HG02885 (cell line): ENCODE data around the gene AUTS2.

Source experiments
- ATAC-seq: cut with Tn5 transposase; IDR thresholded peaks from one replicate; pipeline ENCODE4 v1.9.1; 2021; ENCODE audit warnings: mild to moderate bottlenecking; ENCODE audit not compliant: unreplicated experiment, poor library complexity

Gene AUTS2

GRCh38 chr7:70301673-70302185 lies 703.5 kb downstream of the AUTS2 start:
- no peak for ATAC-seq

- ATAC-seq: no peak
Measured at GRCh38 chr7:70303309-70303708, 705.0 kb downstream of the AUTS2 start.

GRCh38 chr7:70303780-70304179 lies 705.5 kb downstream of the AUTS2 start:
- ATAC-seq: no peak

GRCh38 chr7:70306173-70306572 lies 707.9 kb downstream of the AUTS2 start:
- no peak for ATAC-seq

- ATAC-seq: no peak
Measured at GRCh38 chr7:70307544-70308106, 709.4 kb downstream of the AUTS2 start.

- no peak for ATAC-seq
Measured at GRCh38 chr7:70312336-70312735, 714.1 kb downstream of the AUTS2 start.

- ATAC-seq: no peak
Measured at GRCh38 chr7:70313271-70313670, 715.0 kb downstream of the AUTS2 start.

- ATAC-seq: no peak
Measured at GRCh38 chr7:70313687-70314086, 715.4 kb downstream of the AUTS2 start.

- no peak for ATAC-seq
Measured at GRCh38 chr7:70314221-70314620, 715.9 kb downstream of the AUTS2 start.

- ATAC-seq: no peak
Measured at GRCh38 chr7:70316745-70317144, 718.5 kb downstream of the AUTS2 start.

GRCh38 chr7:70317356-70317755 lies 719.1 kb downstream of the AUTS2 start:
- ATAC-seq: no peak

- ATAC-seq: no peak
Measured at GRCh38 chr7:70318511-70318910, 720.2 kb downstream of the AUTS2 start.

GRCh38 chr7:70319057-70319456 lies 720.8 kb downstream of the AUTS2 start:
- no peak for ATAC-seq

GRCh38 chr7:70321016-70321590 lies 722.8 kb downstream of the AUTS2 start:
- ATAC-seq: no peak

- no peak for ATAC-seq
Measured at GRCh38 chr7:70322856-70323255, 724.6 kb downstream of the AUTS2 start.

GRCh38 chr7:70325509-70326101 lies 727.3 kb downstream of the AUTS2 start:
- no peak for ATAC-seq

- ATAC-seq: no peak
Measured at GRCh38 chr7:70334295-70334694, 736.0 kb downstream of the AUTS2 start.

- ATAC-seq: peak; percentile 62
Measured at GRCh38 chr7:70334871-70335270, 736.6 kb downstream of the AUTS2 start.

- ATAC-seq: no peak
Measured at GRCh38 chr7:70336536-70336935, 738.3 kb downstream of the AUTS2 start.

GRCh38 chr7:70338015-70338414 lies 739.7 kb downstream of the AUTS2 start:
- no peak for ATAC-seq

GRCh38 chr7:70340236-70340635 lies 742.0 kb downstream of the AUTS2 start:
- ATAC-seq: no peak

- no peak for ATAC-seq
Measured at GRCh38 chr7:70341446-70341845, 743.2 kb downstream of the AUTS2 start.
